Transverse colon (tissue), 4 donors: ENCODE measurements around the gene TAF4. TPM values are rescaled to one million over a fixed set of nuclear protein-coding genes. Genes with fewer than 3 reads are reported as not detected.

Source experiments
- DNase-seq: peaks from one replicate; pipeline ENCODE4 v3.0.0-alpha.2; 2019
- H3K27ac ChIP-seq, 4 donors: fragments of 200-600 bp; sonication (generic); 2 replicates each; pipeline ENCODE4 v1.5.1; 2016 to 2018; ENCODE audit warnings: inconsistent platforms in 4 of 4
- H3K27me3 ChIP-seq: fragments of 200-600 bp; sonication (generic); 2 replicates; pipeline ENCODE4 v1.5.1; 2017; ENCODE audit warnings: inconsistent platforms
- H3K36me3 ChIP-seq, 4 donors: fragments of 200-600 bp; sonication (generic); 2 replicates each; pipeline ENCODE4 v1.5.1; 2017 to 2019; ENCODE audit warnings: inconsistent platforms in 4 of 4
- H3K4me1 ChIP-seq, 4 donors: fragments of 200-600 bp; sonication (generic); 2 replicates each; pipeline ENCODE4 v1.5.1; 2017 to 2020; ENCODE audit warnings: inconsistent platforms in 4 of 4
- H3K4me3 ChIP-seq, 4 donors: fragments of 200-600 bp; sonication (generic); 1 replicate in 1 of 4; 2 replicates in 3 of 4; pipeline versions ENCODE4 v1.5.1 to v1.6.1; 2017 to 2019; ENCODE audit warnings: inconsistent platforms in 4 of 4
- H3K9me3 ChIP-seq, 2 donors: fragments of 200-600 bp; sonication (generic); 2 replicates each; pipeline ENCODE4 v1.5.1; 2017 to 2019; ENCODE audit warnings: inconsistent platforms in 2 of 2
- CTCF ChIP-seq, 5 experiments: fragments of 200-600 bp in 3 of 5; fragments of 450-650 bp in 2 of 5; sonication (generic) in 3 of 5; IDR thresholded peaks; 1 replicate in 2 of 5; 2 replicates in 3 of 5; pipeline ENCODE4 v1.5.1; 2016 to 2017; ENCODE audit warnings: antibody characterized with exemption in 5 of 5, inconsistent platforms in 3 of 5, mild to moderate bottlenecking in 2 of 5, moderate library complexity in 1 of 5
- EP300 ChIP-seq: sonication (generic); formaldehyde crosslinking; IDR thresholded peaks from one replicate; pipeline ENCODE4 v1.6.1; 2017; ENCODE audit warnings: antibody characterized with exemption, low read depth
- POLR2A ChIP-seq: fragments of 450-650 bp; IDR thresholded peaks from one replicate; pipeline ENCODE4 v1.6.1; 2016; ENCODE audit warnings: antibody characterized with exemption, mild to moderate bottlenecking, moderate library complexity
- POLR2AphosphoS5 ChIP-seq, 3 donors: sonication (generic); formaldehyde crosslinking; IDR thresholded peaks; one replicate each; pipeline ENCODE4 v1.6.1; 2016; ENCODE audit warnings: antibody characterized with exemption in 3 of 3
- WGBS, 2 donors: methylation state at CpG; one replicate each; pipeline ENCODE4 v1.1.5; 2018; ENCODE audit warnings: low coverage in 1 of 2; 5-methylcytosine and 5-hydroxymethylcytosine counted together
- in situ Hi-C, 4 donors: fragments of 200-750 bp; cut with MboI; loops; one replicate each; pipeline versions ENCODE4 v1.15.0 to v1.15.1; 2017; ENCODE audit warnings: low sequenced_read_pairs in 3 of 4, low pct_ligation_motif_present in 1 of 4, low pct_unique_long_range_greater_than_20kb in 1 of 4
- intact Hi-C: fragments of 100-400 bp; cut with DNase I; formaldehyde crosslinking; loops from one replicate; pipeline ENCODE4 v1.15.1; 2023; ENCODE audit warnings: low total_unique reads
- total RNA-seq, 4 donors: library from RNA; depleted of rRNA; stranded (reverse); fragments of >200 nt; gene quantifications; one replicate each; pipeline ENCODE4 v1.1.0, GENCODE V29; 2016

Gene TAF4
- total RNA-seq, 4 donors from 2014 or later: 18.9 to 39.5 (median 24.3) TPM

- peak overlapping the region; percentile 58 to 66 (median 60) for H3K4me3 ChIP-seq
- in situ Hi-C loops: loop anchor here in 2 of 4 donors (10.0 kb wide), 1 partner anchor 60 kb away; the partner anchor contains the start of gene LSM14B (in 2 of the 2)
- H3K27me3 ChIP-seq: no peaks in the 10 kb centered on the region
- TF ChIP-seq CTCF (IDR thresholded peaks at IDR 0.05): no peak
- no peak for TF ChIP-seq POLR2A
- no peak for TF ChIP-seq EP300
- no peak for TF ChIP-seq POLR2AphosphoS5 (IDR thresholded peaks at IDR 0.05)
- peak overlapping the region; percentile 74 to 88 (median 82) for H3K27ac ChIP-seq
- intact Hi-C loops: loop anchor here (5.0 kb wide), 3 partner anchors 38 to 72 kb away; partner anchors contain the start of gene LSM14B
- DNase-seq: peak; percentile 27
- H3K4me1 ChIP-seq: peaks cover 38 to 58% (median 46%) of the 10 kb centered on the region in 4 donors
- WGBS, 2 donors: 0% methylated on average over 9 of the region's 165 CpGs; no CpG with 5 or more reads in 1 of the 2 donors
- no peaks in the 10 kb centered on the region for H3K36me3 ChIP-seq
- no peaks in the 10 kb centered on the region for H3K9me3 ChIP-seq
These were observed 659 bp downstream of the TAF4 start for GRCh38 chr20:62064770-62065673.

- Histone ChIP-seq H3K27ac (peak overlapping the region; percentile 58 to 82 (median 73)), H3K27me3 (no peaks in the 10 kb centered on the region), H3K9me3 (no peaks in the 10 kb centered on the region), H3K36me3 (no peaks in the 10 kb centered on the region), H3K4me3 (peak overlapping the region; percentile 38 to 66 (median 54)), H3K4me1 (peaks cover 34 to 50% (median 41%) of the 10 kb centered on the region in 4 donors)
- intact Hi-C loops: loop anchor here (5.0 kb wide), 2 partner anchors 37 to 73 kb away; no protein-coding TSS in a partner anchor
- 20% methylated on average over 40 of the region's 60 CpGs; no CpG with 5 or more reads in 1 of the 2 donors for WGBS, 2 donors
- no peak for TF ChIP-seq EP300
- peak; percentile 35 for TF ChIP-seq POLR2A
- TF ChIP-seq POLR2AphosphoS5 (IDR thresholded peaks at IDR 0.05): peak in 2 of 3 donors; percentile 46 to 58
- peak in 3 of 5 experiments; percentile 10 to 39 (median 28) for TF ChIP-seq CTCF (IDR thresholded peaks at IDR 0.05)
- in situ Hi-C loops: loop anchor here in 2 of 4 donors (10.0 kb wide), 1 partner anchor 61 kb away; the partner anchor contains the start of gene LSM14B (in 2 of the 2)
- peak; percentile 59 for DNase-seq
These were observed 1.5 kb downstream of the TAF4 start for GRCh38 chr20:62063981-62064769.

- H3K4me3 ChIP-seq: peak overlapping the region; percentile 38 to 66 (median 54)
- peak; percentile 19 for DNase-seq
- intact Hi-C loops: loop anchor here (5.0 kb wide), 2 partner anchors 36 to 74 kb away; no protein-coding TSS in a partner anchor
- no peak for TF ChIP-seq EP300
- no peak for TF ChIP-seq POLR2AphosphoS5 (IDR thresholded peaks at IDR 0.05)
- no peak for TF ChIP-seq POLR2A
- TF ChIP-seq CTCF (IDR thresholded peaks at IDR 0.05): no peak
- no peaks in the 10 kb centered on the region for H3K27me3 ChIP-seq
- in situ Hi-C loops: loop anchor here in 2 of 4 donors (10.0 kb wide), 1 partner anchor 61 kb away; the partner anchor contains the start of gene LSM14B (in 2 of the 2)
- H3K27ac ChIP-seq: peak overlapping the region; percentile 58 to 82 (median 73)
- no peaks in the 10 kb centered on the region for H3K9me3 ChIP-seq
- H3K4me1 ChIP-seq: peaks cover 27 to 44% (median 40%) of the 10 kb centered on the region in 4 donors
- 77% methylated on average over 33 of the region's 39 CpGs; no CpG with 5 or more reads in 1 of the 2 donors for WGBS, 2 donors
- H3K36me3 ChIP-seq: no peaks in the 10 kb centered on the region
These were observed 2.2 kb downstream of the TAF4 start for GRCh38 chr20:62063315-62063980.
